Aortic smooth muscle cell (primary cell): Measurements from ENCODE around the gene PRKX. TPM values are rescaled to one million over a fixed set of nuclear protein-coding genes. Genes with fewer than 3 reads are reported as not detected.

Experiments
- total RNA-seq: library from RNA; depleted of rRNA; stranded (reverse); fragments of >200 nt; gene quantifications from 2 replicates; pipeline ENCODE4 v1.2.3, GENCODE V29; 2014

Gene PRKX
- 6.6 and 8.1 TPM in 2 replicates for total RNA-seq

DNA sequence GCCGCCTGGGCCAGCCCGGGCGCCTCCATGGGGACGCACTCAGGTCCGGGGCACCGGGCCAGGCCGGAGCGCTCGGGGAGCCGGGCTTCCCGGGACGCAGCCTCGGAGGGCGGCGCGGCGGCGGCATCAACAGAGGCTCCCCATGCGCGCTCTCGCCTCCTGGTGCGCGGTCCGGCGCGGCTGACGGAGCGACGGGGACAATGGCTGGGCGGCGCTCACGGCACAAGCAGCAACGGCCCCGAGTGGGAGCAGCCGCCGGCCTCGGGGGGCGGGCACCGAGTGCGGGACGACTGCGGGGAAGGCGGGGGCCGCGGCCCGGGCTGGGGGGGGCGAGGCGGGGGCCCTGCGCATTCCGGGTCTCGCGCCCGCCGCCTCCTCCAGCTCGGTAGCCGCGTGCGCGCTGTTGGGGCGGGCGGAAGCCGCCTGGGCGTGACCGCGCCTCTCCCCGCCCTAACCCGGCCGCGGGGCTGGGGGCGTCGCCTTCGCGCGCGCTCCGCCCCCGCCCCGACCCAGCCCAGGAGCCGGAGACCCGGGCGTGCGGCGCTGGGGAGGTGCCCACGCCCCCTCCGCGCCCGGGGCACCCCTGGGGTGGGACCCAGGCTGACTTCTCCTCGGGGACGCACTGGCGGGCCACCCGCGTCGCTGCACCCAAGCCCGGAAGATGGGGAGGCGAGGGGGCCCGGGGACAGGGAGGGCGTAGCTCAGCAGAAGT lies at the start of gene PRKX:
Gene PRKX (minus strand): TSS at position 425 of the 712 bp plus-strand sequence. CDS start 396 bp downstream, at position 29.

